Dedifferentiated amniotic fluid mesenchymal stem cell (primary cell): ENCODE data around the gene GOLGB1.
"Not testable (repeated sequence)": the region's sequence is repeated elsewhere in the genome, so short reads cannot be mapped to it uniquely, and the experiment has no call there.

Experiments
- DNase-seq: peaks from one replicate; pipeline ENCODE4 v3.0.0-alpha.2; 2016; ENCODE audit errors: extremely low spot score

Gene GOLGB1, protein sequence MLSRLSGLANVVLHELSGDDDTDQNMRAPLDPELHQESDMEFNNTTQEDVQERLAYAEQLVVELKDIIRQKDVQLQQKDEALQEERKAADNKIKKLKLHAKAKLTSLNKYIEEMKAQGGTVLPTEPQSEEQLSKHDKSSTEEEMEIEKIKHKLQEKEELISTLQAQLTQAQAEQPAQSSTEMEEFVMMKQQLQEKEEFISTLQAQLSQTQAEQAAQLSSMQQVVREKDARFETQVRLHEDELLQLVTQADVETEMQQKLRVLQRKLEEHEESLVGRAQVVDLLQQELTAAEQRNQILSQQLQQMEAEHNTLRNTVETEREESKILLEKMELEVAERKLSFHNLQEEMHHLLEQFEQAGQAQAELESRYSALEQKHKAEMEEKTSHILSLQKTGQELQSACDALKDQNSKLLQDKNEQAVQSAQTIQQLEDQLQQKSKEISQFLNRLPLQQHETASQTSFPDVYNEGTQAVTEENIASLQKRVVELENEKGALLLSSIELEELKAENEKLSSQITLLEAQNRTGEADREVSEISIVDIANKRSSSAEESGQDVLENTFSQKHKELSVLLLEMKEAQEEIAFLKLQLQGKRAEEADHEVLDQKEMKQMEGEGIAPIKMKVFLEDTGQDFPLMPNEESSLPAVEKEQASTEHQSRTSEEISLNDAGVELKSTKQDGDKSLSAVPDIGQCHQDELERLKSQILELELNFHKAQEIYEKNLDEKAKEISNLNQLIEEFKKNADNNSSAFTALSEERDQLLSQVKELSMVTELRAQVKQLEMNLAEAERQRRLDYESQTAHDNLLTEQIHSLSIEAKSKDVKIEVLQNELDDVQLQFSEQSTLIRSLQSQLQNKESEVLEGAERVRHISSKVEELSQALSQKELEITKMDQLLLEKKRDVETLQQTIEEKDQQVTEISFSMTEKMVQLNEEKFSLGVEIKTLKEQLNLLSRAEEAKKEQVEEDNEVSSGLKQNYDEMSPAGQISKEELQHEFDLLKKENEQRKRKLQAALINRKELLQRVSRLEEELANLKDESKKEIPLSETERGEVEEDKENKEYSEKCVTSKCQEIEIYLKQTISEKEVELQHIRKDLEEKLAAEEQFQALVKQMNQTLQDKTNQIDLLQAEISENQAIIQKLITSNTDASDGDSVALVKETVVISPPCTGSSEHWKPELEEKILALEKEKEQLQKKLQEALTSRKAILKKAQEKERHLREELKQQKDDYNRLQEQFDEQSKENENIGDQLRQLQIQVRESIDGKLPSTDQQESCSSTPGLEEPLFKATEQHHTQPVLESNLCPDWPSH (N-terminal part only)

GRCh38 chr3:121749276-121750086 is at the start of gene GOLGB1:
GOLGB1 (minus strand) TSS chr3:121749741; CDS start chr3:121730971, 18,770 bp downstream.
- DNase-seq: peak; percentile 100

DNA sequence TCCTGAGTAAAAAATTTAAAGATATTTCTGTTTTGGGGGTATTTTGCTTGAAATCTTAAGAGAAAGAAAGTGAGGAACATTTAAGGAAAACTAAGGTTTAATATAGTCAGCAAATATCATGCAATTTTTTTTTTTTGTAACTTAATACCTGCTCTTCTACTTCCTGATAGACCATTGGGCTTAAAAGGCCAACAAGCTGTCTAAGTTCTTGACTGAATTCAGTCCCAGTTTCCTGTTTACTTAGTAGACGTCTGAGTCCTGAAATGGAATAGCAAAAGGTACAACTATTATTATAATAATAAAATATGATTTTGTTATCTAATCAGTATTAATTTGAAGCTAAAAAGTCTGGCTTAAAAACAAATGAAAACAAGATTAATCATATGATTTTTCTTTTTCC is 47.4 kb upstream of the GOLGB1 start:
- no peak for DNase-seq

DNA sequence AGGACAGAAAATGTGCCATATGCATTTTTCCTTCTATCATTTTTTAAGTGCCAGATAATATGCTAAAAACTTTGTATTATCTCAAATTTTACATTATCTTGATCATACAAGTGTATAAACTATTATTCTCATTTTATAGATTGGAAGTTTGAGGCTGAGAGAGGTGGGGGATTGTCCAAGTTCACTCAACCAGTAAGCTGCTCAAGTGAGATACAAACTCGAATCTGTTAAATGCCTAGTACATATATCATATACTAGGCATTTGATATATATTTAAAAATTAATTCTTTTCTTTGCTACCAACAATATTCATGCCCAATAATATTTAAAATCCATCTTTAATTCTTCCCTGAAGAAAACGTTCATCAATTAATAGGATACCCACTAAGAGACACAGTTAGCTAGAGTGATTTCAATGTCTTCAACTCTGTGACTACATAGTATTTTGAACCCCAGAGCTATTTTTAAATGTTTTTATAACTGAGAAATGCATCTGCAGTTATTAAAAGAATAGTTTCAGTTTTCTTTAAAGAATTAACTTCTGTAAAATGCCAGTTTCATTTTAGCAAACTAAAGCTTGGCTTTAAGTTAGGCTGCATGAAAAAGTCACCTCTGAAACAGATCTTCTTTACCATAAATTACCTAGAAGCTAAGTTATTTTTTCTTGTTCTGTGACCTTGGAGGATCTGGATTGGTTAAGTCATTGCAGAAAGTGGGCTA is 44.9 kb upstream of the GOLGB1 start:
- DNase-seq: no peak

GRCh38 chr3:121793078-121793477 is 43.5 kb upstream of the GOLGB1 start:
- DNase-seq: no peak

DNA sequence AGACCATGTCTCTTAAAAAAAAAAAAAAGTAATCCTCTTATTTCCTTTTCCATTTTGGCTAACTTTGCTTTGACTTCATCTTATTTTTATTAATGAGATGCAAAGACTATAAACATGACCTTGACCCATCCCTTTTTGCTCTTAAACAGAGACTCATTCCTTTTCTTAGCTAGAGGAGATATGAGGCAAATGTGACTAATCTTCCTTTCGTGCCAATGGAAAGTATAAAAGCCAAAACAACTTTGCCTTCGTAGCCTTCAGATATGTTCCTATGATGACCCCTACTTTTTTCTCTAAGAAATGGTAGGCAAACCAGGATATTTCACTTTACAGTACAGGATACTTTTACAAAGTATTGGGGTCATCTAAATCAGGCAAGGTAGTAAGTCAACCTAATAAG is 36.9 kb upstream of the GOLGB1 start:
- no peak for DNase-seq

DNA sequence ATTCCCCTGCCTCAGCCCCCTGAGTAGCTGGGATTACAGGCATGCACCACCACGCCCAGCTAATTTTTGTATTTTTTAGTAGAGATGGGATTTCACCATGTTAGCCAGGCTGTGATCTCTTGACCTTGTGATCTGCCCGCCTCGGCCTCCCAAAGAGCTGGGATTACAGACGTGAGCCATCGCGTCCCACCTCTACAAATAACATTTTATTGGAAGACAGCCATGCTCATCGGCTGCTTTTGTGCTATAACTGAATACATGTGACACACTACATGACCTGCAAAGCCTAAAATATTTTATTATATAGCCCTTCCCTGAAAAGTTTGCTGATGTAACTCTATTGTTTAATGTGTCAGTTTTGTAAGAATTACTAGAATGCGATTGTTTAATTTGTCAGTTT is 33.2 kb upstream of the GOLGB1 start:
- DNase-seq: not testable (repeated sequence)

GRCh38 chr3:121781611-121782010 is 32.1 kb upstream of the GOLGB1 start:
- no peak for DNase-seq

DNA sequence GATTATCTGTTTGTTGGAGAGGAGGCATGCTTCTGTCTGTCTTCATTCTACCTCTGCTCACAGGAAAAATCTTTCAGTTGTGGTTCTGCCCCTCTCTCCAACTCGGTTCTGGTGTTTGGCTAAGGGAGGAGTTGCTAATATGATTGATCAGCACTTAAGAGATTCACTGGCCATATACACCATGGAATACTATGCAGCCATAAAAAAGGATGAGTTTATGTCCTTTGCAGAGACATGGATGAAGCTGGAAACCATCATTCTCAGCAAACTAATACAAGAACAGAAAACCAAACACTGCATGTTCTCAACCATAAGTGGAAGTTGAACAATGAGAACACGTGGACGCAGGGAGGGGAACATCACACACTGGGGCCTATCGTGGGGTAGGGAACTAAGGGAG is 25.6 kb upstream of the GOLGB1 start:
- DNase-seq: not testable (repeated sequence)

DNA sequence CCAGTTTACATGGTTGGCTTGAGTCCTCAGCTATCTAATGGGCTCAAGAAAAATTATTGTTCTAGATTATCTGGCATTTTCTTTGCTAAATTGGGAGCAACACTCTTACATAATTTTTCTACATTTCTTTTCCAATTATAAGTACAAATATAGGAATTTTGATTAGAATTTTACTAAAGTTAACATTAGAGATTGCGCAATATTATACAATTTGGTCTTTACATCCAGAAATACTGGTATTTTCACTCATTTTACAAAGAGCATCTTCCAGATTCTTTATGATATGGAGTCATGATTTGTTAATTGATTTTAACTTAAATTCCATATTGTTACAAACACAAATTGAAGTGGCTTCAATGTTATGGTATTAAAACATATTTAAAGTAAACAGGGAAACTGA is 19.7 kb upstream of the GOLGB1 start:
- DNase-seq: no peak

GRCh38 chr3:121768452-121768851 is 18.9 kb upstream of the GOLGB1 start:
- no peak for DNase-seq

DNA sequence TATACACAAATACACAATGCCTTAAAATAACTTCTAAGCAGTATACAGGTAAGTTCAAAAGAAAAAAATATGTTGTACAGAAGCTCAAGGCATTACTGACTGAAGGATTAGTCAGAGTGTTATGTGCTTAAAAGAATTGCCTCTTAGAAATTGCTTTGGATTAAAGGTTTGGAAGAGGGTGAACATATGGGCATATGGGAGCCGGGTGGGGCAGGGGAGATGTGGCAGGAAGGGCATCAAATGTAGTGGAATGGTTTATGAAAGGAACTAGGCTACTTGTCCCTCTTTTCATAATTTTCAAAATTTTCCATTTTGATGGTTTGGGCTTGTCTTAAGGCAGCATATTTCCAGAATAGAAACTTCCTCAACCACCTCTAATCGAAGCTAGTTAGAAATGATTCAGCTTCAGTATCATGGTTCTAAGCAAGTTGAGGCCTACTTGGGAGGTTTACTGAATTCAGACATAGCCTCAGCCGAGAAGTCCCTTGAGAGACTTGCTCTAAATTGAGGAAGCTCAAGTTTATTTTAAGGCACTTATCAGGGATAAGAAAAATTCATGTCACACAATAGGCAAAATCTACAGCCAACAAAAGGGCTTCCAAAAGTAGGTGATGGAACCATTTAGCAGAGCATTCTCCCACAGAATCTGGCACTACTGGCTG is 10.1 kb upstream of the GOLGB1 start:
- DNase-seq: no peak

DNA sequence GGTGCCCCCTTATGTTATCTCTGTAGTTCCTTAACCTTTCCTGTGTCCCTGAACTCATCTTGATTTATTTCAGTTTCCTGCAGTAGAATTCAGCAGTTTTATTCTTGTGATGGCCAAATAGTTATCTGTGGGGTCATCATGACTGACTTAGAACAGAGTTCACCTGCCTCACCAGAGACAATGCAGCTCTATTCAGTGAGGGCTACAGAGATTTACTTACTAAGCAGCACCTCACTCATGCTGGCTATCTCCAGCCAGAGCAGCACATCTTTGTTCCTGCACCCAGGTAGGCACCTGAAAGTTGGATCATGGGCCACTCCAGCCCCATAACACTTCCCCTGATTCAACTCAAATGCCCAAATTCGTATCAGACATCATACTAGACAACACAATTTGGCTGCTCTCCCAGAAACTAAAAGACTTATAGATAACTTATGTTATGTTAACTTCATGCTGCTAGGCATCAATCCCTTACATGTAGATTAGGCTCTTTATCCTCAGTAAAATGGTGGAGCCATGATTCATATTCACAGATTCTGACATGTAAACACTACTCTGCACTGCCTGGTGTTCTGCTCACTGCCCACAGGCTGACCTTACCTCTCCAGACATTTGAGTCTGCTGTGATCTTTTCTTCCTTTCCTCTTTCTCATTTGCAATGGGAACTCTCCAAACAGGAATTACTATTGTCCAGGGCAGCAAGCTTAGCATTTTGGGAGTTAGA is 9.3 kb upstream of the GOLGB1 start:
- DNase-seq: no peak

DNA sequence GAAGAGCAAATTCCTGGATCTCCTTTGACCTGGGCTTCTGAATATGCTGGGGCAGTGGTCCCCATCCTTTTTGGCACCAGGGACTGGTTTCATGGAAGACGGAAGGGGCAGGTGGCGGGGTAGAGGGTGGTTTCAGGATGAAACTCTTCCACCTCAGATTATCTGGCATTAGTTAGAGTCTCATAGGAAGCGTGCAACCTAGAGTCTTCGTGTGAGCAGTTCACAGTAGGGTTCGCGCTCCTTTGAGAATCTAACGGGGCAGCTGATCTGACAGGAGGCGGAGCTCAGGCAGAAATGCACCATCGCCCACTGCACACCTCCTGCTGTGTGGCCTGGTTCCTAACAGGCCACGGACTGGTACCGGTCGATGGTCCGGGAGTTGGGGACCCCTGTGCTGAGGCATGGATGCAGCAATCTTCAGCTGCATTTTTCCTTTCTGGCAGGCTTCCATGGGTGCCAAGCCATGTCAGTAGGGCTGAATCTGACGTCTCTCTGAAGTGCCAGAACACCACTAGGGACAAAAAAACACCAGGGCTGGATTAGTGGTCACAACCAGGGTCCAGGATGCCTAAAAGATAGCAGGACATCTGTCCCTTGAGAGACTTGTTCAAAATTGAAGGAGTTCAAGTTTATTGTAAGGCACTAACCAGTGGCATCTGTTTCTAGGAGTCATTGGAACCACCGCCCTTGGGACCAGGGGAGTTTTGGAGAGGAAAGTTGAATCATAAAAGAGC is 8.4 kb upstream of the GOLGB1 start:
- no peak for DNase-seq

DNA sequence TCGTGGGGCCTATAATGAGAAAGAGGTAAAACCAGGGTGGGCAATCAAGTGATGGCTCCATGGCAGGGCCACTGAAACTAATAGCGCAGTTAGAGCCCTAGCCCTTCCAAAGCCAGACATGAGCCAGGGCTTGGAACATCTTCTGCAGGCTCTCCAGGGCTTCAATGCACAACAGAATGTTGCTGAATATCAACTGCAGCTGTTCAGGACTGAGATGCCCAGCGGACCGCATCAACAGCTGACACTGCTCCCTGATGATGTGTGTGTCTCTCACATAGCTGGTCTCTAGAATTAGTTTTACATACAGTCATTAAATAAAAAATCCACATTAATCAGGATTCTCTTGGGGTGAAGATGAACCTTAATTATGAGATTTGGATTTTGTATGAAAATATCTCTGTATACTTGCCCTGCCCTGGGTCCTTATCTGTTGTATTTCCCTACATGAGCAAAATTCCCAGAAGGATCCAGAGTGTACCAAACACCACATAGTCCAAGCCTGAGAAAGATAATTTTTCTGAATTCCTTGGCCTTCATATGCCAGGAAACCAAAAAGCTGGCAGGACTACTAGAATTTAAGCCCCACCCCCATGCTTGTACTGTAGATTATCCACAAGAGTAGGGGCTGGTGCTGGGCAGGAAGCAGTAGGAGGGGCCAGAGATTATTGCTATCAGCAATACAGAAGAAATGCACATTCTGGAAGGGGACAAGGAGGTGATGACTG is 7.7 kb upstream of the GOLGB1 start:
- no peak for DNase-seq

GRCh38 chr3:121752772-121753171 is 3.2 kb upstream of the GOLGB1 start:
- no peak for DNase-seq

GRCh38 chr3:121752261-121752660 is 2.7 kb upstream of the GOLGB1 start:
- no peak for DNase-seq

- no peak for DNase-seq
These were observed 510 bp upstream of the GOLGB1 start for GRCh38 chr3:121750087-121750415.

DNA sequence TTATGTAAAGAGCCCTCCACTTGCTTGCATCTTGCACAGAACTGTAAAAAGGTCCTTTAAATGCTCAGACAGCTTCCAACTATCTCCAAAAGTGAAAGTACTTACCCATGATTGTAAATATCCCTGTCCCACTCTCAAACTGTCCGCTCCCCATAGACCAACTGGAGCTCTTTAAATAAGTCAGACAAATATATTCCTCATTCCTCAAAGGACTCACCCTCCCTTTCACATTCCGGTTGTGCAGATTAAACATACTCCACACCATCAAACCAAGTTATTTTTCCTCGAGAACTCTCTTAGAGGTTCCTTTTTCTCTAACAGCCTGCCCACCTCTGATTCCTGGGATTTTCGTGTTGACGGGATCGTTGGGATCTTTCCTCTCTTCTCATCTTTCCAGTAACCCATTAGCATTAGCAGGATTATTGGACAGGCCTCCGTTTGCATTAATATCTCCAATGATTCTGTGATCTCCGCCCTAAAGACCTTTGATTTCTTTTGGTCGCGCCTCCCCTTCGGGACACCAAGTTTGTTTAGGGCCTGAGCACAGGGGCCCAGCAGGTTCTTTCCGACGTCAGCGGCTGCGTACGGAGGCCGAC is 763 bp downstream of the GOLGB1 start:
- peak; percentile 20 for DNase-seq
